Ovary (tissue), 3 donors: Measurements from ENCODE around the gene SLIT2.

ENCODE experiments used
- CTCF ChIP-seq, 3 donors: fragments of 450-650 bp in 2 of 3; fragments of 200-600 bp in 1 of 3; IDR thresholded peaks; one replicate each; pipeline versions ENCODE4 v1.5.1 to v1.8.0; 2016 to 2022; ENCODE audit warnings: antibody characterized with exemption in 3 of 3, mild to moderate bottlenecking in 1 of 3
- POLR2A ChIP-seq: fragments of 450-650 bp; IDR thresholded peaks from one replicate; pipeline ENCODE4 v1.6.1; 2017; ENCODE audit warnings: antibody characterized with exemption, mild to moderate bottlenecking, moderate library complexity
- donor health status: DM: no; HTN: no; CAD: no.

DNA sequence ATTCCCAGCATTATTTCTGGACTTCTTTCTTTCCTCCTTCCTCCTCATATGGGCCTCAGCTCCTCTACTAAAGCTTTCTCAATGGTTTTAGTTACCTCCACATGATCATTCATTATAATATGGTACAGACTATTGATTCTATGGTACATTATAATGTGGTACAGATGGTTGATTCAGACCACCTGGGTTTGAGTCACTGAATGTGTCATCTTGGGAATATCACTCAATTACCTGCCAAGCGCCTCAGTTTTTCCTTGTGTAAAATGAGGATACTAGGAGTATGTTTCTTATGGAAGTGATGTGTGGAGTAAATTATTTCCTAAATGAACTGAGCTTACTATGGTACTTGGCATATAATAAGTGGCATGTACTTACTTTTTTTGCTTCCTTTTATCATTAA, 27.7 kb downstream of the SLIT2 start:
- no peak for TF ChIP-seq CTCF (IDR thresholded peaks at IDR 0.05)
- TF ChIP-seq POLR2A, result no peak
